Panc1 (cell line): ENCODE measurements around the gene PER2.

Source experiments
- CTCF ChIP-seq: fragments of 450-650 bp; IDR thresholded peaks from 2 replicates; pipeline ENCODE4 v1.5.1; 2017; ENCODE audit warnings: mild to moderate bottlenecking
- POLR2AphosphoS5 ChIP-seq: IDR thresholded peaks from 2 replicates; pipeline ENCODE4 v1.6.1; 2012; ENCODE audit warnings: mild to moderate bottlenecking, low read depth, low read length, moderate library complexity

GRCh38 chr2:238267341-238267710 is 21.1 kb downstream of the PER2 start:
- no peak for TF ChIP-seq CTCF
- no peak for TF ChIP-seq POLR2AphosphoS5
